Memory B cell (primary cell): ENCODE data around the gene PAQR4.

ENCODE experiments used
- ATAC-seq: fragments of 150-1000 bp; cut with Tn5 transposase; 2 replicates; pipeline ENCODE4 v1.10.0; 2021; ENCODE audit warnings: low read depth, mild to moderate bottlenecking, moderate library complexity
- DNase-seq, 2 donors: peaks; one replicate each; pipeline ENCODE4 v3.0.0; 2022; ENCODE audit warnings: low spot score in 2 of 2
- H3K27ac Mint-ChIP-seq: one replicate; pipeline ENCODE4 v1.8.0; 2022; ENCODE audit warnings: mild to moderate bottlenecking, moderate library complexity, mixed read lengths
- H3K27me3 Mint-ChIP-seq: one replicate; pipeline ENCODE4 v1.8.0; 2022; ENCODE audit warnings: mixed read lengths
- H3K36me3 Mint-ChIP-seq: one replicate; pipeline ENCODE4 v1.8.0; 2022; ENCODE audit warnings: mild to moderate bottlenecking, mixed read lengths
- H3K4me1 Mint-ChIP-seq: one replicate; pipeline ENCODE4 v1.8.0; 2022; ENCODE audit warnings: mixed read lengths
- H3K4me3 Mint-ChIP-seq: one replicate; pipeline ENCODE4 v1.8.0; 2022; ENCODE audit warnings: mild to moderate bottlenecking, moderate library complexity, mixed read lengths
- H3K9me3 Mint-ChIP-seq: one replicate; pipeline ENCODE4 v1.8.0; 2022; ENCODE audit warnings: mixed read lengths

The PAQR4 gene

GRCh38 chr16:2966043-2966807 lies 2.9 kb upstream of the PAQR4 start:
- Mint-ChIP-seq H3K27me3 (peaks cover 16% of the 10 kb centered on the region), H3K4me3 (no peak overlapping the region), H3K27ac (no peak overlapping the region), H3K4me1 (peaks cover 32% of the 10 kb centered on the region), H3K9me3 (no peaks in the 10 kb centered on the region), H3K36me3 (no peaks in the 10 kb centered on the region)
- no peak for ATAC-seq
- DNase-seq, result no peak

GRCh38 chr16:2966808-2967191 lies 2.3 kb upstream of the PAQR4 start:
- DNase-seq (no peak), ATAC-seq (no peak)
- peaks cover 30% of the 10 kb centered on the region for H3K4me1 Mint-ChIP-seq
- no peak overlapping the region for H3K27ac Mint-ChIP-seq
- no peaks in the 10 kb centered on the region for H3K36me3 Mint-ChIP-seq
- H3K4me3 Mint-ChIP-seq, result no peak overlapping the region
- peaks cover 14% of the 10 kb centered on the region for H3K27me3 Mint-ChIP-seq
- H3K9me3 Mint-ChIP-seq, result no peaks in the 10 kb centered on the region

- Mint-ChIP-seq H3K36me3 (no peaks in the 10 kb centered on the region), H3K4me1 (peaks cover 29% of the 10 kb centered on the region), H3K4me3 (no peak overlapping the region), H3K27me3 (peaks cover 17% of the 10 kb centered on the region), H3K9me3 (no peaks in the 10 kb centered on the region), H3K27ac (no peak overlapping the region)
- ATAC-seq (no peak), DNase-seq (no peak)
Observed at GRCh38 chr16:2967211-2967631, 1.9 kb upstream of the PAQR4 start.

- Mint-ChIP-seq H3K36me3 (no peaks in the 10 kb centered on the region), H3K27me3 (peaks cover 18% of the 10 kb centered on the region), H3K4me3 (peak overlapping the region; percentile 73), H3K9me3 (no peaks in the 10 kb centered on the region), H3K4me1 (peaks cover 29% of the 10 kb centered on the region), H3K27ac (peak overlapping the region; percentile 35)
- DNase-seq, result no peak
- ATAC-seq, result no peak
Observed at GRCh38 chr16:2967721-2968161, 1.4 kb upstream of the PAQR4 start.

- DNase-seq (no peak), ATAC-seq (no peak)
- Mint-ChIP-seq H3K27me3 (peaks cover 15% of the 10 kb centered on the region), H3K4me1 (peaks cover 25% of the 10 kb centered on the region), H3K9me3 (no peaks in the 10 kb centered on the region), H3K27ac (peak overlapping the region; percentile 35), H3K36me3 (no peaks in the 10 kb centered on the region), H3K4me3 (peak overlapping the region; percentile 73)
Observed at GRCh38 chr16:2968368-2968737, 795 bp upstream of the PAQR4 start.

- Mint-ChIP-seq H3K27ac (no peak overlapping the region), H3K9me3 (no peaks in the 10 kb centered on the region), H3K4me3 (peak overlapping the region; percentile 61), H3K27me3 (peaks cover 11% of the 10 kb centered on the region), H3K36me3 (no peaks in the 10 kb centered on the region), H3K4me1 (peaks cover 18% of the 10 kb centered on the region)
- ATAC-seq, result peak; percentile 40
- DNase-seq, result peak in 1 of 2 donors; percentile 63
Observed at GRCh38 chr16:2969545-2970521, 685 bp downstream of the PAQR4 start.

GRCh38 chr16:2970563-2970962 lies 1.4 kb downstream of the PAQR4 start:
- H3K4me3 Mint-ChIP-seq, result peak overlapping the region; percentile 39
- H3K4me1 Mint-ChIP-seq, result peaks cover 13% of the 10 kb centered on the region
- no peak overlapping the region for H3K27ac Mint-ChIP-seq
- H3K9me3 Mint-ChIP-seq, result no peaks in the 10 kb centered on the region
- ATAC-seq (no peak), DNase-seq (no peak)
- no peaks in the 10 kb centered on the region for H3K36me3 Mint-ChIP-seq
- peaks cover 11% of the 10 kb centered on the region for H3K27me3 Mint-ChIP-seq

- ATAC-seq, result no peak
- peaks cover 12% of the 10 kb centered on the region for H3K4me1 Mint-ChIP-seq
- no peaks in the 10 kb centered on the region for H3K9me3 Mint-ChIP-seq
- no peak for DNase-seq
- H3K27ac Mint-ChIP-seq, result no peak overlapping the region
- H3K27me3 Mint-ChIP-seq, result peaks cover 11% of the 10 kb centered on the region
- no peaks in the 10 kb centered on the region for H3K36me3 Mint-ChIP-seq
- H3K4me3 Mint-ChIP-seq, result peak overlapping the region; percentile 39
Observed at GRCh38 chr16:2971134-2971984, 2.2 kb downstream of the PAQR4 start.

GRCh38 chr16:2971985-2972784 lies 3.0 kb downstream of the PAQR4 start:
- ATAC-seq (no peak), DNase-seq (no peak)
- no peaks in the 10 kb centered on the region for H3K36me3 Mint-ChIP-seq
- H3K4me3 Mint-ChIP-seq, result no peak overlapping the region
- peaks cover 11% of the 10 kb centered on the region for H3K27me3 Mint-ChIP-seq
- no peaks in the 10 kb centered on the region for H3K9me3 Mint-ChIP-seq
- no peak overlapping the region for H3K27ac Mint-ChIP-seq
- peaks cover 12% of the 10 kb centered on the region for H3K4me1 Mint-ChIP-seq

GRCh38 chr16:2973093-2973492 lies 3.9 kb downstream of the PAQR4 start:
- Mint-ChIP-seq H3K27ac (no peak overlapping the region), H3K36me3 (no peaks in the 10 kb centered on the region), H3K27me3 (peaks cover 11% of the 10 kb centered on the region), H3K9me3 (no peaks in the 10 kb centered on the region), H3K4me3 (no peak overlapping the region), H3K4me1 (peaks cover 10% of the 10 kb centered on the region)
- ATAC-seq (no peak), DNase-seq (no peak)

GRCh38 chr16:2973605-2974318 lies 4.6 kb downstream of the PAQR4 start:
- Mint-ChIP-seq H3K27ac (no peak overlapping the region), H3K36me3 (no peaks in the 10 kb centered on the region), H3K4me1 (peaks cover 5% of the 10 kb centered on the region), H3K4me3 (no peak overlapping the region), H3K9me3 (no peaks in the 10 kb centered on the region), H3K27me3 (peaks cover 10% of the 10 kb centered on the region)
- ATAC-seq (no peak), DNase-seq (no peak)

GRCh38 chr16:2974319-2975056 lies 5.3 kb downstream of the PAQR4 start:
- no peak for DNase-seq
- Mint-ChIP-seq H3K27me3 (peaks cover 10% of the 10 kb centered on the region), H3K9me3 (no peaks in the 10 kb centered on the region), H3K4me1 (peaks cover 5% of the 10 kb centered on the region), H3K4me3 (no peak overlapping the region), H3K27ac (no peak overlapping the region), H3K36me3 (no peaks in the 10 kb centered on the region)
- ATAC-seq, result no peak
